Stimulated activated CD8-positive, alpha-beta memory T cell treated with anti-CD3 and anti-CD28 coated beads, Interleukin-12 subunit alpha, Interleukin-12 subunit beta, amount 100 ng/mL, for 4 hours (primary cell): Measurements from ENCODE around the gene CUX1.

Source experiments
- DNase-seq: peaks from one replicate; pipeline ENCODE4 v3.0.0-alpha.2; 2020; ENCODE audit warnings: low read depth

The CUX1 gene

DNA sequence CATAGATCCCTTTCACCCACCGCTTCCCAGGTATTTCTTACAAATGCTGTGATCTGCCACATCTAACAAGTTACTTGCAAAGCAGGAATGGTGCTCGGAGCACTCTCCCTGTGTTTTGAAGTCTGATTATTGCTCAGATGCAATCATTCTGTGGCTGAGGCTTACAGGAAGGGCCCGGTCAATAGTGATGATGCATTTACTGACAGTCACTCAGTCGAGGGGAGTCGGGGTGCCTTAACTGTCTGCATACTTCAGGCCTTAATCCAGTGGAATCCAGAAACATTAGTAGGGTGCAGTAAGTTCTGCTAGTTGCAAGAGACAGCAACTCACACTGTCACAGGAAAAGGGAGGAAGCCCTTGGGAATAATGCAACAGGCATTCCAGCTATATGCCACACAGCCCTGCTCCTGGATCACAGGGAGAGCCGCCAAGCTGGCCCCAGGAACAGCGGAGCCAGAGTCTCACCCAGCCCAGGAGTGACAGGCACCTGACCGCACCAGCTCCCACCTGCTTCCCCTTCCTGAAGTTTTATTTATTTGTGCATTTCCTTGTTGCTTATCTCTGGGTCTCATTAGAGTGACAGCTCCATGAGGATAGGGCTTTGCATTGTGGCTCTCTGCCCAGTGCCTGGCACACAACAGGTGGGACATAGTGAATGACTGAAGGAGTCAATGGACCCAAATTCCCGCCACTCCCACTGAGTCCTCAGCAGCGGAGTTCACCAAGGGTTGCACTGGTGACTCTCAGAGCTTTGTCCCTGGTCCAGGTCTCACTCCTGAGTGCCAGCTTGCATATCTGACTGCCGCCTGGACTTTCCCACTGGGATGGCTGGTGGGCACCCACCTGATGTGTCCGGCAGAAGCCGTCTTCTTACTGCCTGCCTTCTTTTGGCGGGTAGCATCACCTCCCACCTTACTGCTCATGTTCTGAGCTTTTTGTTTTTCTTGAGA is 256.8 kb downstream of the CUX1 start:
- DNase-seq, result no peak

DNA sequence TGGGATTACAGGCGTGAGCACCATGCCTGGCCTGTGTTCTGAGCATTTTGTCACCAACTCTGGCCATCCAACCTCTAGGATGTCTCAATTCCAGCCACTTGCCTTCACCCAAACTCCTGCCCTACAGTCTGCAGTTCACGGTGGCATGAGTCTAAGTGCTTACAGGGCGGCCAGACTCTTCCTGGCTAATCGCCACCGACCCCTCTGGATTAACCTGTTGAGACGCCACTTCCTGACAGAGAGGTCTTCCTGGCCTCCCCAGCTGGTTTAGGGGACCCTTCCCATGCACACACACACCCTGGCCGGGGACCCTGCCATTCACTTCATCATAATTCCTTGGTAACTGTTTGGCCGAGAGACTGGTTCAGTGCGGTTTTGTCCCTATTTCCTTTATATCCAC is 257.7 kb downstream of the CUX1 start:
- DNase-seq, result no peak

DNA sequence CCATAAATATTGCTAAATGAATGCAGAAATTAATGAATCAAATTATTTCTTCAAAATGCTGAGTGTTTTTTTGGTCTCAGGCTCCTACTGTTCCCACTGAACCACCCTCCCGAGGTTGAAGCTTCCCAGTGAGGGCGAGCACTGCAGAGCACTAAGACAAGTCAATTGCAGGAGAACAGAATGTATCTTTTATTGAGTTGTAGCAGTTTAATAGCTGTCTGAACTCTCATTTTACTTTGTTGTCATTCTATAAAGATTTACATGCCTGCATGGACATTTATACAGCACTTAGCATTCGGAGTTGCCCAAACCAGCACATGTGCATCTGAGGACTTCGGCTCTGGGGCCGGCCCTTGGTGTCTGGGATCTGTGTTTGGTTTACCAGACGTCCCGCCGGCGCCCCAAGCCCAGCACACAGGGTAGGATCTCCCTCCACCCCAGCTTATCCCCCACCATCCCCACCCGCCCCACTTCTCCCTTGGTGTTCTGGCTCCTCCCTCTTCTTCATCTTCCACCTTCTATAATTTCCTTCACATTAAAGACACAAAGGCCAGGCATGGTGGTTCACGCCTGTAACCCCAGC is 258.2 kb downstream of the CUX1 start:
- DNase-seq, result no peak

DNA sequence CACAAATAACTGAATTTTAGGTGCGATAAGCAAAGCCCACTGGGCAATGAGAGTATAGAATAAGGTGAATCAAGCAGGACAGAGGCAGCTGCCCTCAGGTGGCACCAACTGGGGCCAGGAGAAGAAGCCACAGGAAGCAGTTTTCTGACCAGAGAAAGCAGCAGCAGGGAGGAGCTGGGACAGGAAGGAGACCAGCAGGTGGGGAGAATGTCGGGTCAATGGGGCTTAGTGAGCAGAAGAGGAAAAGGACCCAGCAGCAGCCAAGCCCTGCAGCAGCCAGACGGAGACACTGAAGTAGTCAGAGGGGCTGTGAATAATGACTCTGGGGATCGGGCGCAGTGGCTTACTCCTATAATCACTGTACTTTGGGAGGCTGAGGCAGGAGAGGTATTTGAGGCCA is 259.7 kb downstream of the CUX1 start:
- no peak for DNase-seq

DNA sequence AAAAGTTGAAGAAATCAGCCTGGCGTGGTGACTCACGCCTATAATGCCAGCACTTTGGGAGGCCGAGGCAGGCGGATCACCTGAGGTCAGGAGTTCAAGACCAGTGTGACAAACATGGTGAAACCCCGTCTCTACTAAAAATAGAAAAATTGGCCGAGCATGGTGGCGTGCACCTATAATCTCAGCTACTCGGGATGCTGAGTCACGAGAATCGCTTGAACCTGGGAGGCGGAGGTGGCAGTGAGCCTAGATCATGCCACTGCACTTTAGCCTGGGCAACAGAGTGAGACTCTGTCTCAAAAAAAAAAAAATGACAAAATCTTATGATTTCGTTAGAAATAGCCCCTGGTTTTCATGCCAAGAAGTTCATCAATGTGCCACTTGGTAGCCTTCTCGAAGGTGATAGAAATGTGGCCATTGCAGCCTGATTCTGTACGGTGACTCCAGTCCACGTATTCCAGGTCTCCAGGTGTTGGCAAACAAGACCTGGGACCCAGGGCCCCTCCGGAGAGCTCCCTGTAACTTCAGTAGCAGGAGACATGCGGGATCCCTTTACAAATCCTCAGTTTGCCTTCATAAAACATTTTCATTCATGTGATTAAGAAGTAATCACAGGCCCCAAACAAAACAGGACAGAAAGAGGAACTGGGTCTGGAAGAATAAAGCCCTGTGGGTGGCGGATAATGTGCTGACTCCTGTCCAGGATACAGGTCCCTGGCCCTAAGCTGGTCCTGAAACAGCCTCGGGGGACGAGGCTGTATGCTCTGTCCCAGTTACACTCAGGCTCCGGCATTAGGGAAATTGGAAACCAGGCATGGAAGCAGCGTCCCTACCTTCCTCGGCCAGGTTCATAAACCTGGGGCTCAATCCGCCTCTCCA is 262.0 kb downstream of the CUX1 start:
- no peak for DNase-seq

DNA sequence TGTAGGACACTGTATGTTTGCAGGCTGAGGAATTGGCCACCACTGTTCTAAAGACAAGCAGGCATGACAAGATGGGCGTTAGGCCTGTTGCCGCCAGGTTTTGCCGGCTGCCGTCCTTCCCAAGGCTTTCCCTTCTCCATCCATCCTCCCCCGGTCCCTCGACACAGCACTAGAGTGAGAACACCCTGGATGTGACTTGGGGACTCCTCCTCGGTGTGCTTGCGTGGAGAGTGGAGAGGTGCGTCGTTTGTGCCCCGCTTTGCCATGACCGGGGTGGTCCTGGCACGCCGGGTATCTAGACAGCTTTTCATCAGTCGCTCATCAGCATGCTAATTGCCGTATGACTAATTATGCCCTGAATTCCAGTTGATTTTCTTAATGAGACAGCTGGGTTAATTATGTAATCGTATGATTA is 262.6 kb downstream of the CUX1 start:
- DNase-seq, result no peak

DNA sequence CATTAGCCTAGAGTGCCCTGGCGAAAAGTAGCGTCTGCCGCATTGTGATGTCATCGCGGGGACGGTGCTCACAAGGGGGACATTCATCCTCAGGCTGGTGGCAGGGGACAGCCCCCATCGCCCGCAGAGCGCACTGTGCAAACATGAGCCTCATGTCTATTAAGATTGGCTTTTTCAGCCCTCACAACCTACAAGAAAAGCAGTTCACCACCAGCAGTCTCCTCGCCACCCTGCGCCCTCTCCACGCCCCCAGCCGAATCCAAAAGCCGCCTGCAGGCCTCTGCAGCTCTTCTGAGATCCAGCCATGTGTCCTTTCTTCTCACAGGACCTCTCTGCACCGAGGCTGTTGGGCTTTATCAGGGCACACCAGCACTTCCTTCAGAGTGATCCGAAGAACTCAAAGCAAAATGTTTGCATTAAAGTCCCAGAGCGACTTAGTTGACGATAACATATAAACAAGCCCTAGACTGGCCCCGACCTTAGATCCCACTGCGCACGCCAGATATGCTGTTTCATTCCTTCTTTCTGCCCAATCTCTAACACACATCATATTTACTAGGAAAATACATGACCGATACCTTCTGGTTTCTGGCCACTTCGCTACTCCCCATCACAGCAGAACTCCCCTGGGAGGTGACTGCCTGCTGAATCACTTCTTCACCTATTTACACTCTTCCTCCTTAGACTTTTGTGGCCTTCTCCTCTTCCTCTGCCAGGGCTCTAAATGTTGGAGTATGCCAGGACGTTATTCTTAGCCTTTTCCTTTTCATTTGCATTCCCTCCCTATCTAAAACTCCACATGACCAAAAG is 263.2 kb downstream of the CUX1 start:
- DNase-seq, result no peak

DNA sequence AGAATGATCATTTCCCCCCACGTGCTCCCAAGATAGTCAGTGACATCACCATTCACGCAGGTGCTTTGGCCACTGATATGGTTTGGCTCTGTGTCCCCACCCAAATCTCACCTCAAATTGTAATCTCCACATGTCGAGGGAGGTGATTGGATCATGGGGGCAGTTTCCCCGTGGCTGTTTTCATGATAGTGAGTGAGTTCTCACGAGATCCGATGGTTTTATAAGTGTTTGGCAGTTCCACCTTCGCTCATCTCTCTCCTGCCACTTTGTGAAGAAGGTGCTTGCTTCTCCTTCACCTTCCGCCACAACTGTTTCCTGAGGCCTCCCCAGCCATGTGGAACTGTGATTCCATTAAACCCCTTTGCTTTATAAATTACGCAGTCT is 263.8 kb downstream of the CUX1 start:
- DNase-seq, result no peak

DNA sequence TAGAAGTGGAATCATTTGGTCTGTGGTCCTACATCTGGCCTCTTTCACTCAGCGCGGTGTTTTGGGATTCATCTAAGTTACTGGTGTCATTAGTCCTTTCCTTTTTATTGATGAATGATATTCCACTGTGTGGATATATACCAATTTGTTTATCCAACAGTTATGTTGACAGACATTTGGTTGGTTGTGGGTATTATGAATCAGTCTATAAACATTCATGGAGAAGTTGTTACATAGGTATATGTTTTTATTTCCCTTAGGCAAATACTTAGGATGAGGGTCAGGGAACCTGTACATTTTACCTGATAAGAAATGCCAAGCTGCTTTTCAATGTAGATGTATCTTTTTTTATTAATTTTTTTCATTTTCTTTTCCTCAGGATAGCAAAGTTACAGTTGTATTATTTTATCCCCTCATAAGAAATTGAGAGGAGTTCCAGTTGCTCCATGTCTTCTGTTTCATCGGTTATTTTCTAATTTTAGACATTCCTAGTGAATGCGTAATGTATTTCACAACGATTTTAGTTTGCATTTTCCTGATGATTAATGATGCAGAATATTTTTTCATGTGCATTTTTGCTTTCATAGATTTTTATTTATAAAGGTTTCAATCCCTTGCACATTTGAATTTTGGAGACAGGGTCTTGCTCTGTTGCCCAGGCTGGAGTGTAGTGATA is 265.4 kb downstream of the CUX1 start:
- DNase-seq, result no peak

DNA sequence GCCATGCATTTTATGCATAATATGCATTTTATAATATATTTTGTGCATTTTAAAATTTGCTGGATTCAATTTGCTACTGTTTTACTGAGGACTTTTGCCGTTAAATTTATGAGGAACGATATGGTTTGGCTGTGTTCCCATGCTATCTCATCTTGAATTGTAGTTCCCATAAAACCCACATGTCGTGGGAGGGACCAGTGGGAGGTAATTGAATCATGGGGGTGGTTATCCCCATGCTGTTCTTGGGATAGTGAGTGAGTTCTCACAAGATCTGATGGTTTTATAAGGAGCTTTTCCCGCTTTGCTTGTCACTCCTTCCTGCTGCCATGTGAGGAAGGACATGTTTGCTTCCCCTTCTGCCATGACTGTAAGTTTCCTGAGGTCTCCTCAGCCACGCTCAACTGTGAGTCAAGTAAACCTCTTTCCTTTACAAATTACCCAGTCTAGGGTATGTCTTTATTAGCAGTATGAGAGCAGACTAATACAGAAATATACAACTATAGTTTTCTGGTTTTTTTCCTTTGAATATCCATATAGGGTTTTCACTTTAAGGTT is 267.9 kb downstream of the CUX1 start:
- no peak for DNase-seq

DNA sequence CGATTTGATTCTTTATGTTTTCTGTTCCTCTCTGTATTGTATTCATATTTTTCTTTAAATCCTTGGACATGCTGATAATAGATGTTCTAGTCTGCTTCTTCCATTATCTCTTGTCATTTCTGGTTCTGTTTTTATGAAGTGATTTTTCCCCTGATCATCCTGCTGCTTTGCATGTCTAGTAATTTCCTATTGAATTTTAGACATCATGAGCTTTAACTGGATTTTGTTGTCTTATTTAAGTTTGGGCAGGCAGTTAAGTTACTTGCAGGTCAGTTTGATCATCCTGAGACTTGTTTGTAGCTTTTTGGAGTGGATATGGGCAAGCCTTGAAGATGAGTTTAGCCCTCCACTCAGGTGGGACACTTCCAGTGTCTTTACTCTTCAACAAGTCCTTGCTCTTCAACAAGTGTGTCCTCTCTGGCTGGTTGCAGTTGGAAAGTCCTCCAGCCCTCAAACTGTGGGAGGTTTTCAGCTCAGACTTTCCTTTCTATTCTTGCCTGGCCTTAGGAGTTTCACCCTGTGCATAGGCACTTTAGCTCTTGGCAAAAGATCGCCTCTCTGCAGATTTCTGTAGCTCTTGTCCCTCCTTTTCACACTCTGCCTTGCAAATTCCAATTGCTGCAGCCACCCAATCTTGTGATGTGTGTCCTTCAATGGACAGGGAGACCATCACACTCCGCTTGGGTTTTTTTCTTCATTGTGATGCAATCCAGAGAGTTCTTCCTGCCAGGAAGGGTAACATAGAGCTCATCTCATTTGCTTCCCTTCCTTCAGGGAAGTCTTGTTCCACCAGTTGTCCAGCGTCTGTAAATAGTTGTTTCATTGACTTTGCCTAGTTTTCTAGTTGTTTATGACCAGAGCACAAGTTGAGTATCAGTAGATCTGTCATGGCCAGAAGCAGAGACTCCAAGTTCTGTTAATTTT is 272.0 kb downstream of the CUX1 start:
- DNase-seq, result no peak

DNA sequence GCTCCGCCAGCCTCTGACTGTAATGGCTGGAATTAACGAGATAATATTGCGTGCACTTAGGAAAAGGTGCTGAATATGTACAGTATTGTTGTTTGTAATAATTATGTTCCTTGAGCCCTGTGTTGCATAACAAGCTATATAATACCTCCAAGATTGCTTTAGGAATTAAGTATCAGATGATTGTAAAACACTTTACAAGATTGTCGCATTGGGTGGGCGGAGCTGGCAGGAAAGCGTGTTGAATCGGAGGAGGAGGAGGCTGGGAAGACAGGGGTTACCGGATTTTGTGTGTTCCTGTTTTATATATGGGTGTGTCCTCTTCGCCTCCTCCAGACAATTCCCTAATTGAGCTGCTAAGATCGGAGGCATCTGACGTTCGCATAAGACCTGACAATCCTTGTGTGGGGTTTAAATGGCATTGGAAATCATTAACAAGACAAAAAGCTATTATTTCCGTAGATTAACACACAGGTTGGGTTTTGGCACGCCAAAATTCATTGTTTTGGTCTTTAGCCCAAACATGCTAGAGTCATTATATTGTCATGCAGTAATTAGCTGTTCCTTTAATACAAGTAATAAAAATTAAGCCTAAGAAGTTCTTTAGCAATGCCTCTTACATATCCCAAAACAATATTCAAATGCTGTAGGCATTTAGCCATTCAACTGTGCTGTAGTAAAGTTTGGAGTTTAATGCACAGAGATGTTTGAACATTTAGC is 276.3 kb downstream of the CUX1 start:
- no peak for DNase-seq

DNA sequence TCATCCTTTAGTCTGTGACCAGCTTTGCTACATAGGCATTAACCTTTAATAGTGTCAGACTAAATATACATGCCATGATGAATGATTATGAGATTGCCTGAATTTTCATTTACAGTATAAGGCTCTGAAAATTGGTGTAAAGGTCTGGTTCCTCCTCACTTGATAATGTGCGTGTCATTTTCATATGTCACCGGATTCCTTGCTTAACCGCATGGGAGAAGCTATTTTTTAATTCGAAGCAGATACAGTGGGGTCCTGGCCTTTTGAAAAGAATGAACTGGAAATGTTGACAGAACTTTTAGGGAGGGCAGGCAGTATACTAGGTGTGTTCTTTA is 276.9 kb downstream of the CUX1 start:
- no peak for DNase-seq

DNA sequence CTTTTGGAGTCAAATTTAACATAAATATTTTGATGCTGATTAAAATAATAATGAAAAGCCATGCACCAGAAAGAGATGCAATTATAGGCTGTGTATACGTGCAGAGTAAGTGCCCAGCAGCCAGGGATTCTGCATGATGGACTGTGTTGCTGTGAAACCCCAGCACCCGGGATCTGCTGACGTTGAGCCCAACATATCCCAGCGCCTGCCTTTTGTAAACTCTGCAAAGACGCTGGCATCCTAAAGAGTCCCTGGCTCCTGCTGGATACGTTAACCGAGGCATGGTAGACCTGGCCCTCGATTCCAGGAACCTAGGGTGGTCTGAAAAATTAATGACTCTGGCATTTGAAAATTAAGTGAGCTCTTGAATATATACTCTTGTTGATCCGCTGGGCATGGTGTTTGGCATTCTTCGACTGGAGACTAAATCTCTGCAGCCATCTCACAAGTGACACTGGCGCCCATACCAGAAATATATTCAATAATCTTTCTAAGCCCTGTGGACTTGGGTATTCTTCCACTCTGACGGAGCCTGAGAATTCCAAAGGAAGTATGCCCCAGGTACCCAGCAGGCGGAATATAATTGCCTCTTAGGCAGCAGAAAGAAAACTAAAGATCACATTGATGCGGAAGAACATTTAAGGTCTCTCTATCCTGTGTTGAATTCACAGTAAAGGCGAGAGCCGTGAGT is 278.0 kb downstream of the CUX1 start:
- no peak for DNase-seq

DNA sequence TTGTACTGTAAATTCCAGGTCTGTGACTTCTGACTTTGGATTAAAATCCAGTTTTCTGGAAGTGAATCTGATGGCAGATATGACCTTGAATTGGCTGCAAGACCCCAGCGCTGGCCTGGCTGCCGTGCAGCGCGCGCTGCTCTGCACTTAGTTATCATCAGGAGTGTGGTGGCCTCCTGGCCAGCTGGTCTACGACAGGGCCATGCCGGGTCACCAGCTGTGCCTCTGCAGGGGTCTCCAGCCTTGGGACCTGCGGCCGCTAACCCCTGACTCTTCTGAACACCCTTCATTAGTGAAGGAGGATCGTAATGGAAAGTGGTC is 278.5 kb downstream of the CUX1 start:
- DNase-seq, result no peak

DNA sequence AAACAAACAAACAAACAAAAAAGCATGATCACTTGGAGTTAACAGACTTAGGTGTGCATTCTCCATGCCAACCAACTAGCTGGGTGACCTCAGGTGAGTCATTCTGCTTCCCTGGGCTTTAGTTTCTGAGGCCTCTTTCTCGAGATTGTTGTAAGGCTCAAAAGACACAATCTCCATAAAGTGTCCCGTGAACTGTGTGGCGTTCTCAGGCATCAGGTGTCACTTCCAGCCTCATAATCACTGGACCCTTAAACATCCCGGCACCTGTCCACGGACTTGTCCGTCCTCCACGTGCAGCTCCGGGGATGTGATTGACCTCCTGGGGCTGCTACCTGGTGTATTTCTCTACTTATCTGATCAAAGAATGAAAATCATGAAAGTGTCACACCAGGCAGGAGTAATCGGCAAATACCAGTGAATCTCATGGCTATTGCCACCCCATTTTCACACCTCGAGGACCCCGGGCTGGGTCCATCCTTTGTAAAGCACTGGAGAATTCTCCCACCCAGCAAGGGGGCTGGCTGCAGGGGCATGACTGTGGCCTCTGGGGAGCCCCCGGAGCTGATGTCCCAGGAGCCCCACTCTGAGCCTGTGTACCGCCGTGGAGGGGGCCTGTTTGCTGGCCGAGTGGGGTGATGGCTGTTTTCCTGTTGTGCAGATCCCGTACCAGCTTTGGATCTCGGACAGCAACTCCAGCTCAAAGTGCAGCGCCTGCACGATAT is 279.4 kb downstream of the CUX1 start:
- no peak for DNase-seq

DNA sequence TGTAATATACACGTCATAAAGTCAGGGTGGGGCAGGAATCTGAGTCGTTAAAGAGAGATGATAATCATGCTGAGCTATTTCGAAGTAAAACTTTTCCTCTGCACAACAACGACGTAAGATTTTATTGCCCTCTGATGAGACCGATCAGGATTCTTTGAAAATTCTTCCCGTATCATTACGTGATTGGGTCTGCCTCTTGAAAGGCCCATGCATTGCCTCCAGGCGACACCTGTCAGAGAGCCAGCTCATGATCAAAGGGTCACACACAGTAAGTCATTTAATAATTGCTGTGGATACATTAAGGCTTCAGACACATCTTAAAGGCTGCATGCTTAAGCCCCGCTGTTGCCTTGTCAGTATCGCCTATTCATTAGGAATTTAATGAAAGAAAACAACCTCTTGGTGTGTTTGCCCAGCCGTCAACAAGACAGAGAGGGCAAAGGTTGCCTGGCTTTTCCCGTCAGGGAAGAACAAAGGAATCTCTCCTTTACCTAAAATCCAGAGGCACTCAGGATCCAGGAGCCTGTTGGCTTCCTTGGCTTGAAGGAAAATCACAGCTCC is 280.3 kb downstream of the CUX1 start:
- DNase-seq, result no peak

DNA sequence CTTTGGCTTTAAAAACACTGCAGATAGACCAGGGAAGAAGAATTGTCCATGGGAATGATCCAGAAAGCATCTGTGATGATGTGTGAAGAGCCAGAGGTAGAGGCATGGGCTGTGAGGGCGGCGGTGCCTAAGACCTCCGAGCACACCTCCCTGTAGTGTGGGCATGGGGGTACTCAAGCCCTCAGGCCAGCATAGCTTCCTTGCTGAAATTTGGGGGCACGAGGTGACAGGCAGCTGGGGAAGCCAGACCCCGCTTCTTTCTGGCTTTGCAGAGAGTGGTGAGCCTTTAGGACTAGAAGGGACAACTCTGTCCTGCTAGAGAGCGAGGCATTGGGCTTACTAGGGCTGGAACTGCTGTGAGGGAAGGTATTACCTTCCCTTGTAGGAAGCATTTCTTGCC is 281.6 kb downstream of the CUX1 start:
- DNase-seq, result no peak
